Measurements from ENCODE around the gene SPRR5.

- TF ChIP-seq, protein P1, sequence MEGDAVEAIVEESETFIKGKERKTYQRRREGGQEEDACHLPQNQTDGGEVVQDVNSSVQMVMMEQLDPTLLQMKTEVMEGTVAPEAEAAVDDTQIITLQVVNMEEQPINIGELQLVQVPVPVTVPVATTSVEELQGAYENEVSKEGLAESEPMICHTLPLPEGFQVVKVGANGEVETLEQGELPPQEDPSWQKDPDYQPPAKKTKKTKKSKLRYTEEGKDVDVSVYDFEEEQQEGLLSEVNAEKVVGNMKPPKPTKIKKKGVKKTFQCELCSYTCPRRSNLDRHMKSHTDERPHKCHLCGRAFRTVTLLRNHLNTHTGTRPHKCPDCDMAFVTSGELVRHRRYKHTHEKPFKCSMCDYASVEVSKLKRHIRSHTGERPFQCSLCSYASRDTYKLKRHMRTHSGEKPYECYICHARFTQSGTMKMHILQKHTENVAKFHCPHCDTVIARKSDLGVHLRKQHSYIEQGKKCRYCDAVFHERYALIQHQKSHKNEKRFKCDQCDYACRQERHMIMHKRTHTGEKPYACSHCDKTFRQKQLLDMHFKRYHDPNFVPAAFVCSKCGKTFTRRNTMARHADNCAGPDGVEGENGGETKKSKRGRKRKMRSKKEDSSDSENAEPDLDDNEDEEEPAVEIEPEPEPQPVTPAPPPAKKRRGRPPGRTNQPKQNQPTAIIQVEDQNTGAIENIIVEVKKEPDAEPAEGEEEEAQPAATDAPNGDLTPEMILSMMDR (IDR thresholded peaks at IDR 0.05; ENCODE audit: extremely low read depth in 1 of 2, insufficient read depth in 1 of 2, low read depth in 1 of 2, low read length in 2 of 2): no peak
- TF ChIP-seq EZH2 (IDR thresholded peaks at IDR 0.05; ENCODE audit: borderline replicate concordance, low read depth, low read length, severe bottlenecking): no peak
- no peak for TF ChIP-seq POLR2A (IDR thresholded peaks at IDR 0.05; ENCODE audit: low read depth, low read length)
- TF ChIP-seq POLR2AphosphoS5 (IDR thresholded peaks at IDR 0.05; ENCODE audit: insufficient read depth, low read depth, low read length): no peak
- no peak for TF ChIP-seq MYC (IDR thresholded peaks at IDR 0.05; ENCODE audit: low read depth, low read length)
- no peak for TF ChIP-seq JUN (IDR thresholded peaks at IDR 0.05; ENCODE audit: borderline replicate concordance, insufficient read depth, insufficient read length, low read depth)
- no peak for TF ChIP-seq MAX (IDR thresholded peaks at IDR 0.05; ENCODE audit: insufficient read depth, insufficient read length)
- TF ChIP-seq FOS (IDR thresholded peaks at IDR 0.05; ENCODE audit: borderline replicate concordance, insufficient read depth, low read length): no peak
- no peak for TF ChIP-seq GATA2 (IDR thresholded peaks at IDR 0.05; ENCODE audit: insufficient read depth, insufficient read length, low read depth, low read length)
Measured at GRCh38 chr1:152959801-152960451, 12.9 kb downstream of the SPRR5 start.

Data from endothelial cell of umbilical vein (primary cell).